H1 (cell line): ENCODE results near the gene KIF22.

ENCODE experiments used
- BACH1 ChIP-seq: IDR thresholded peaks from 2 replicates; pipeline ENCODE4 v1.6.1; 2012; ENCODE audit warnings: low read length, improper control_type of control experiment
- CBX5 ChIP-seq: fragments of 300-800, 300-1000 bp; sonication (generic); IDR thresholded peaks from 2 replicates; pipeline ENCODE4 v1.7.1; 2016; ENCODE audit warnings: antibody characterized with exemption, low read length, low read depth
- CTCF ChIP-seq, 3 experiments: IDR thresholded peaks; 1 replicate in 2 of 3; 2 replicates in 1 of 3; pipeline versions ENCODE4 v1.5.1 to v1.6.1; 2011; ENCODE audit warnings: low read length in 3 of 3, mild to moderate bottlenecking in 3 of 3, inconsistent platforms in 2 of 3, low read depth in 1 of 3, moderate library complexity in 1 of 3; ENCODE audit not compliant: insufficient read depth in 1 of 3; ENCODE audit errors: control extremely low read depth in 1 of 3
- EP300 ChIP-seq, 2 experiments: IDR thresholded peaks; 1 replicate in 1 of 2; 2 replicates in 1 of 2; pipeline ENCODE4 v1.6.1; 2011 to 2012; ENCODE audit warnings: low read depth in 2 of 2, low read length in 2 of 2, mild to moderate bottlenecking in 2 of 2, borderline replicate concordance in 1 of 2, inconsistent platforms in 1 of 2, moderate library complexity in 1 of 2
- KDM1A ChIP-seq: fragments of 200-600, 300-600 bp; sonication (generic); IDR thresholded peaks from 2 replicates; pipeline ENCODE4 v1.7.1; 2016; ENCODE audit warnings: mild to moderate bottlenecking, low read length, borderline replicate concordance
- MAFK ChIP-seq: IDR thresholded peaks from 2 replicates; pipeline ENCODE4 v1.6.1; 2012; ENCODE audit warnings: low read depth, mild to moderate bottlenecking, improper control_type of control experiment, low read length
- PHF8 ChIP-seq: fragments of 200-600 bp; sonication (generic); conservative IDR thresholded peaks from 2 replicates; pipeline ENCODE4 v1.7.1; 2012; ENCODE audit warnings: low read depth, mild to moderate bottlenecking, inconsistent platforms, low read length, moderate library complexity
- POLR2AphosphoS5 ChIP-seq: IDR thresholded peaks from 2 replicates; pipeline ENCODE4 v1.6.1; 2011; ENCODE audit warnings: low read depth, low read length
- TEAD4 ChIP-seq: IDR thresholded peaks from 2 replicates; pipeline ENCODE4 v1.6.1; 2012; ENCODE audit warnings: low read depth, low read length, inconsistent platforms, mixed read lengths

- TF ChIP-seq TEAD4 (no peak), CTCF (IDR thresholded peaks at IDR 0.05; ENCODE audit: control extremely low read depth in 1 of 3, insufficient read depth in 1 of 3, low read depth in 1 of 3, low read length in 3 of 3) (no peak), MAFK (no peak), KDM1A (no peak), EP300 (IDR thresholded peaks at IDR 0.05; ENCODE audit: borderline replicate concordance in 1 of 2, low read depth in 2 of 2, low read length in 2 of 2) (no peak), POLR2AphosphoS5 (no peak), PHF8 (no peak), BACH1 (no peak), CBX5 (no peak)
Observed at GRCh38 chr16:29811896-29812665, 21.5 kb downstream of the KIF22 start, which contains the start of gene PRRT2.
